A549 (cell line): ENCODE results near the gene EFS.

Source experiments
- JUN ChIP-seq, 2 experiments: fragments of >200 bp; sonication (Bioruptor Twin); formaldehyde crosslinking; IDR thresholded peaks; 2 replicates in 1 of 2; 3 replicates in 1 of 2; pipeline ENCODE4 v1.6.1; 2016 to 2017
- MAZ ChIP-seq: fragments of 150-350 bp; IDR thresholded peaks from 2 replicates; pipeline ENCODE4 v1.6.1; 2014; ENCODE audit warnings: antibody characterized with exemption, low read depth, low read length, borderline replicate concordance
- USF2 ChIP-seq: fragments of 450-650 bp; IDR thresholded peaks from 2 replicates; pipeline ENCODE4 v1.6.1; 2014; ENCODE audit warnings: antibody characterized with exemption

GRCh38 chr14:23403139-23403438 is 38.1 kb upstream of the EFS start:
- no peak for TF ChIP-seq USF2
- TF ChIP-seq JUN (IDR thresholded peaks at IDR 0.05): no peak
- TF ChIP-seq MAZ: no peak
